Measurements from ENCODE around the gene KDM3A. TPM values are rescaled to one million over a fixed set of nuclear protein-coding genes. Genes with fewer than 3 reads are reported as not detected.

KDM3A gene
- total RNA-seq, 4 donors from 2014 or later: 22.5 to 54.3 (median 48.6) TPM

DNA sequence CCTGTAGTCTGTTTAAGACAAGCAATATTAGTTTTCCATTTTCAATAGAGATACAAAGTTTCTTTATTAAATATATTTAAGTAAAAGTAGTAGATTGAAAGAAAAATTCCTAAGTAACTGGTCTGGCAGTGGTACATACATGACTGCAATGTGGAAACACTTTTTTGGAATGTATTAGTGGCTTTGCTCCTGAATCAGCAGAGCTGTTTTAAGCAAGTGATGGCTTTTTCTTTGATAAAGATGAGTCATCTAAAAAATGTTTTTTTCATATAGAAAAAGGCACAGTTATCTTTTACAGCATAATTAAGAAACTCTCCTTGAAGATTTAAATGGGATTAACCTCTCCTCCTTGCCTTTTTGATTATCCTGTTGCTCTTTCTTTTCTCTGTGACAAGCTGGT is 34.9 kb downstream of the KDM3A start:
- H3K27me3 ChIP-seq: no peaks in the 10 kb centered on the region
- H3K4me3 ChIP-seq: no peak overlapping the region
- no peaks in the 10 kb centered on the region for H3K36me3 ChIP-seq
- TF ChIP-seq, protein P1, sequence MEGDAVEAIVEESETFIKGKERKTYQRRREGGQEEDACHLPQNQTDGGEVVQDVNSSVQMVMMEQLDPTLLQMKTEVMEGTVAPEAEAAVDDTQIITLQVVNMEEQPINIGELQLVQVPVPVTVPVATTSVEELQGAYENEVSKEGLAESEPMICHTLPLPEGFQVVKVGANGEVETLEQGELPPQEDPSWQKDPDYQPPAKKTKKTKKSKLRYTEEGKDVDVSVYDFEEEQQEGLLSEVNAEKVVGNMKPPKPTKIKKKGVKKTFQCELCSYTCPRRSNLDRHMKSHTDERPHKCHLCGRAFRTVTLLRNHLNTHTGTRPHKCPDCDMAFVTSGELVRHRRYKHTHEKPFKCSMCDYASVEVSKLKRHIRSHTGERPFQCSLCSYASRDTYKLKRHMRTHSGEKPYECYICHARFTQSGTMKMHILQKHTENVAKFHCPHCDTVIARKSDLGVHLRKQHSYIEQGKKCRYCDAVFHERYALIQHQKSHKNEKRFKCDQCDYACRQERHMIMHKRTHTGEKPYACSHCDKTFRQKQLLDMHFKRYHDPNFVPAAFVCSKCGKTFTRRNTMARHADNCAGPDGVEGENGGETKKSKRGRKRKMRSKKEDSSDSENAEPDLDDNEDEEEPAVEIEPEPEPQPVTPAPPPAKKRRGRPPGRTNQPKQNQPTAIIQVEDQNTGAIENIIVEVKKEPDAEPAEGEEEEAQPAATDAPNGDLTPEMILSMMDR (IDR thresholded peaks at IDR 0.05): no peak
- TF ChIP-seq POLR2A (IDR thresholded peaks at IDR 0.05): no peak
- no peak overlapping the region for H3K27ac ChIP-seq
- no peaks in the 10 kb centered on the region for H3K9me3 ChIP-seq
- no peaks in the 10 kb centered on the region for H3K4me1 ChIP-seq
- no peak for DNase-seq
- intact Hi-C loops (cut with DNase I; ENCODE audit: low total_unique reads): no loop called here

DNA sequence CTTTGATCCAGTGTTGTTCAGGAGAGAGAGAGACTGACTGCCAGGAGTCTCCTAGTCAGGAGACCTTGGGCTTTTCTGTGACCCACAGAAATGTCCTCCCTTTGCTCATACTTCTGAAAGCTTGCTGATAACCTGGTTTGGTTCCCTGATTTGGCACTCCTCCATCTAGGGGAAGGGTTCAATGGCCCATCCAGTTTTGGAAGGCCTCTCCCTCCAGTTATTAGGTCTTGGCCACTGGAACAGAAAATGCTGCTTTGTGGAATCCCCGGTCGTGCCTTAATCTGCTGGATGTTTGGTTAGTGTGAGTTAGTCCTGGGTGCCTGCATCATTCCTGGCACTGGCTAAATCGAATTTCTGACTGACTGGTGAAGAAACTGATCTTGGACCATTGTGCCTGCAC is 35.7 kb downstream of the KDM3A start:
- no peaks in the 10 kb centered on the region for H3K27me3 ChIP-seq
- intact Hi-C loops (cut with DNase I; ENCODE audit: low total_unique reads): no loop called here
- no peaks in the 10 kb centered on the region for H3K9me3 ChIP-seq
- H3K36me3 ChIP-seq: no peaks in the 10 kb centered on the region
- no peak overlapping the region for H3K27ac ChIP-seq
- no peaks in the 10 kb centered on the region for H3K4me1 ChIP-seq
- H3K4me3 ChIP-seq: no peak overlapping the region
- no peak for DNase-seq
- no peak for TF ChIP-seq POLR2A (IDR thresholded peaks at IDR 0.05)
- TF ChIP-seq, protein P1 (IDR thresholded peaks at IDR 0.05): no peak

DNA sequence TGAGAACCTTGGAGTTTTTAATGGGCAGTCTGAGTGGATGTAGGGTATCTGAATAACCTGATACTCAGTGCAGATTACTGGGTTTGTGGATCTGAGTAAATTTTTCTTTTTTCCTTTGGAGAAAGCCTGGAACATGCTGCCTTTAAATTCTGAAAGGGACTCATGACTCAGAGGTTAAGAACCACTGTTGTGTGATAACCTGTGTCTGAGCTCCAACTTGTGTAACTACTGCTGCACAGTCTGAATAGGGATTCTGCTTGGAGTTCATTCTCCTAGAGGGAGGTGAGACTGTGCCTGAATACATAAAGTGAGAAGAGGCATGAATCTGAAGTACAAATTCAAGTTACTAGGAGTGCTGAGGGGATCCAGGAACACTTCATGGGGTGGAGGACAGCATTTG is 36.2 kb downstream of the KDM3A start:
- no peak for TF ChIP-seq POLR2A (IDR thresholded peaks at IDR 0.05)
- no peaks in the 10 kb centered on the region for H3K9me3 ChIP-seq
- intact Hi-C loops (cut with DNase I; ENCODE audit: low total_unique reads): no loop called here
- no peak overlapping the region for H3K4me3 ChIP-seq
- no peak for DNase-seq
- H3K27ac ChIP-seq: no peak overlapping the region
- no peaks in the 10 kb centered on the region for H3K4me1 ChIP-seq
- no peaks in the 10 kb centered on the region for H3K27me3 ChIP-seq
- no peaks in the 10 kb centered on the region for H3K36me3 ChIP-seq

DNA sequence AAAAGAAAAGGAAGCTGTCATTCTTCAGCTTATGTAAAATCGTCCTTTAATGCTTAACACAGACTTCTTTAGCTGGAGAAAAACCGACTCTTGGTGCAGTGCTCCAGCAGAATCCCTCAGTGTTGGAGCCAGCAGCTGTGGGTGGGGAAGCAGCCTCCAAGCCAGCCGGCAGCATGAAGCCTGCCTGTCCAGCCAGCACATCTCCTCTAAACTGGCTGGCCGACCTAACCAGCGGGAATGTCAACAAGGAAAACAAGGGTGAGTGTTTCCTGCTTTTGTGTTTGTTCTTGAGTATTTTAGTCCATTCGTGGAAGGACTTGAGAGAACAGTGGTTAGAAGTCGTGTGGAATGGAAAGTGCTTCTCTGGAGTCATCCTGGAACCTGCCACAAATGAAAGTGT is 38.9 kb downstream of the KDM3A start:
- Histone ChIP-seq H3K9me3 (no peaks in the 10 kb centered on the region), H3K27ac (peak overlapping the region in 1 of 2 donors; percentile 22), H3K4me3 (no peak overlapping the region), H3K27me3 (no peaks in the 10 kb centered on the region), H3K4me1 (no peaks in the 10 kb centered on the region), H3K36me3 (no peaks in the 10 kb centered on the region)
- TF ChIP-seq POLR2A (IDR thresholded peaks at IDR 0.05): no peak
- intact Hi-C loops (cut with DNase I; ENCODE audit: low total_unique reads): no loop called here
- DNase-seq: peak in 1 of 2 donors; percentile 36

DNA sequence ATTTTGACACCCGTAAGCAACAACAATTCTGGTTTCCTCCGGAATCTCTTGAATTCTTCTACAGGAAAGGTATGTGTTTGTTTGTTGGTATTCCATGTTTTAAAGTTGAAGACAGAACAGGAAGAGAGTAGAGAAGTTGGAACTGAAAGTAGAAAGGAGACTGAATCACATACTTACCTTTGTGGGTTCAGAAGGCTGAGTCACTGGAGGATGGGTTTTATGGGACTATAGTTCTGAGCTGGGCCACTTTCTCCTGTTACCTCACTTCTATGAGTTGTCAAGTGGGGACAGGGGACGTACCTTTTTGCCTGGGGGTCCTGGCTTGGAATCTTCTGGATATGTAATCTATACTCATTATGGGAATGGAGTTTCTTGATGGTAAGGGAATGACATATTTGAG is 40.9 kb downstream of the KDM3A start:
- peak overlapping the region in 1 of 2 donors; percentile 35 for H3K27ac ChIP-seq
- intact Hi-C loops (cut with DNase I; ENCODE audit: low total_unique reads): no loop called here
- H3K27me3 ChIP-seq: no peaks in the 10 kb centered on the region
- no peaks in the 10 kb centered on the region for H3K36me3 ChIP-seq
- no peak for DNase-seq
- no peak overlapping the region for H3K4me3 ChIP-seq
- H3K4me1 ChIP-seq: no peaks in the 10 kb centered on the region
- TF ChIP-seq, protein P1 (IDR thresholded peaks at IDR 0.05): no peak
- no peaks in the 10 kb centered on the region for H3K9me3 ChIP-seq

DNA sequence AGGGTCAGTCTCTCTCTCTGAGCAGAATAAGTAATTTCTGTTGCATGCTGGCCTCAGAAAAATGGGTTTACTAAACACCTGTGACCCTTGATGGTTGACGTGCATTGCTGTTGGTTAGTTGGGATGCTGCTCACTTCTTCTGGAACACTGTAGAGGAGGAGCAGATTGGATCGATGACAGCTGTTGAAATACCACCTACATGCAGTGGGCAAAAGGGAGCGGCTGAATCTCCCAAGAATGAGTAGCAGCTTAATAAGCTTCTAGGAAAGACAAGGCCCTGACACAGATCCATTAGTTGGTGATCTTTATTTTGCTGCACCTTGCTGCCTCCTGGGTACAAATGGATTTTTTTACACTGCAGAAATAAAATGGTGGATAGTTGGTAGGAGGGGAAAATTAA is 43.2 kb downstream of the KDM3A start:
- H3K4me3 ChIP-seq: no peak overlapping the region
- H3K4me1 ChIP-seq: no peaks in the 10 kb centered on the region
- DNase-seq: no peak
- no peak overlapping the region for H3K27ac ChIP-seq
- no peaks in the 10 kb centered on the region for H3K27me3 ChIP-seq
- H3K36me3 ChIP-seq: no peaks in the 10 kb centered on the region
- H3K9me3 ChIP-seq: no peaks in the 10 kb centered on the region
- no peak for TF ChIP-seq POLR2A (IDR thresholded peaks at IDR 0.05)
- TF ChIP-seq, protein P1 (IDR thresholded peaks at IDR 0.05): no peak
- intact Hi-C loops (cut with DNase I; ENCODE audit: low total_unique reads): no loop called here
